SK-N-SH treated with all-trans-retinoic acid at 6 μM for 48 hours (cell line): ENCODE measurements around the gene TEKT3.

Experiments used
- ATAC-seq: fragments of 200-7000 bp; cut with Tn5 transposase; 3 replicates; pipeline ENCODE4 v1.9.1; 2020; ENCODE audit warnings: mild to moderate bottlenecking, moderate library complexity
- ARNTL ChIP-seq: fragments of 450-650 bp; formaldehyde crosslinking; IDR thresholded peaks from 2 replicates; pipeline ENCODE4 v1.5.0; 2020; ENCODE audit warnings: low read depth, mild to moderate bottlenecking, moderate library complexity, borderline replicate concordance
- CSDC2 ChIP-seq: fragments of 250-450 bp; sonication (Bioruptor Pico); IDR thresholded peaks from 2 replicates; pipeline ENCODE4 v1.5.0; 2020; ENCODE audit warnings: mild to moderate bottlenecking, moderate library complexity
- CSRNP3 ChIP-seq: fragments of 250-450 bp; sonication (Bioruptor Pico); IDR thresholded peaks from 2 replicates; pipeline ENCODE4 v1.5.1; 2021; ENCODE audit warnings: mild to moderate bottlenecking, moderate library complexity
- ESRRG ChIP-seq: fragments of 250-450 bp; sonication (Bioruptor Pico); IDR thresholded peaks from 2 replicates; pipeline ENCODE4 v1.6.1; 2021; ENCODE audit warnings: mild to moderate bottlenecking
- GLIS3 ChIP-seq: fragments of 250-450 bp; sonication (Bioruptor Pico); IDR thresholded peaks from 2 replicates; pipeline ENCODE4 v1.5.0; 2020; ENCODE audit warnings: mild to moderate bottlenecking, moderate library complexity
- ISL1 ChIP-seq: fragments of 250-450 bp; sonication (Bioruptor Pico); IDR thresholded peaks from 2 replicates; pipeline ENCODE4 v2.1.2; 2022; ENCODE audit warnings: mild to moderate bottlenecking, moderate library complexity
- OSR1 ChIP-seq: fragments of 250-450 bp; sonication (Bioruptor Pico); IDR thresholded peaks from 2 replicates; pipeline ENCODE4 v1.8.0; 2022; ENCODE audit warnings: moderate library complexity, mild to moderate bottlenecking, inconsistent platforms
- POU6F1 ChIP-seq: fragments of 250-450 bp; sonication (Bioruptor Pico); IDR thresholded peaks from 2 replicates; pipeline ENCODE4 v1.8.0; 2021; ENCODE audit warnings: low read depth, mild to moderate bottlenecking, moderate library complexity, borderline replicate concordance
- PPARA ChIP-seq: fragments of 250-450 bp; sonication (Bioruptor Pico); IDR thresholded peaks from 2 replicates; pipeline ENCODE4 v1.5.0; 2020; ENCODE audit warnings: mild to moderate bottlenecking, borderline replicate concordance
- RARB ChIP-seq: fragments of 250-450 bp; sonication (Bioruptor Pico); IDR thresholded peaks from 2 replicates; pipeline ENCODE4 v1.8.0; 2021; ENCODE audit warnings: mild to moderate bottlenecking, moderate library complexity
- SNAI2 ChIP-seq: fragments of 250-450 bp; sonication (Bioruptor Pico); IDR thresholded peaks from 2 replicates; pipeline ENCODE4 v1.5.0; 2020; ENCODE audit warnings: mild to moderate bottlenecking, moderate library complexity
- TCF4 ChIP-seq: fragments of 250-450 bp; sonication (Bioruptor Pico); IDR thresholded peaks from 2 replicates; pipeline ENCODE4 v1.8.0; 2021; ENCODE audit warnings: mild to moderate bottlenecking, moderate library complexity, borderline replicate concordance
- TOX ChIP-seq: fragments of 250-450 bp; sonication (Bioruptor Pico); IDR thresholded peaks from 2 replicates; pipeline ENCODE4 v1.8.0; 2021; ENCODE audit warnings: mild to moderate bottlenecking, moderate library complexity, borderline replicate concordance
- ZC3H10 ChIP-seq: fragments of 250-450 bp; sonication (Bioruptor Pico); IDR thresholded peaks from 2 replicates; pipeline ENCODE4 v1.5.1; 2021; ENCODE audit warnings: mild to moderate bottlenecking, moderate library complexity
- ZFP3 ChIP-seq: fragments of 250-450 bp; sonication (Bioruptor Pico); IDR thresholded peaks from 2 replicates; pipeline ENCODE4 v1.5.0; 2020; ENCODE audit warnings: mild to moderate bottlenecking, moderate library complexity
- ZFP30 ChIP-seq: fragments of 450-650 bp; formaldehyde crosslinking; IDR thresholded peaks from 2 replicates; pipeline ENCODE4 v1.5.0; 2022; ENCODE audit warnings: mild to moderate bottlenecking, moderate library complexity
- ZNF565 ChIP-seq: fragments of 450-650 bp; formaldehyde crosslinking; conservative IDR thresholded peaks from 2 replicates; pipeline ENCODE4 v1.5.0; 2020; ENCODE audit warnings: low read depth, mild to moderate bottlenecking, moderate library complexity
- ZNF70 ChIP-seq: fragments of 450-650 bp; formaldehyde crosslinking; IDR thresholded peaks from 2 replicates; pipeline ENCODE4 v1.5.0; 2020; ENCODE audit warnings: mild to moderate bottlenecking, moderate library complexity
- ZNF8 ChIP-seq: fragments of 450-650 bp; formaldehyde crosslinking; IDR thresholded peaks from 2 replicates; pipeline ENCODE4 v1.5.0; 2020; ENCODE audit warnings: mild to moderate bottlenecking, moderate library complexity
- TF ChIP-seq, protein P1 (sequence below): fragments of 250-450 bp; sonication (Bioruptor Pico); IDR thresholded peaks from 2 replicates; pipeline ENCODE4 v1.5.1; 2020; ENCODE audit warnings: low read depth, mild to moderate bottlenecking, moderate library complexity

TEKT3 gene

GRCh38 chr17:15321556-15322251 lies 19.7 kb downstream of the TEKT3 start:
- TF ChIP-seq ESRRG (CRISPR knock-in tag) (no peak), ZC3H10 (CRISPR knock-in tag) (no peak), TCF4 (CRISPR knock-in tag) (no peak), ZFP30 (CRISPR knock-in tag) (no peak), CSRNP3 (CRISPR knock-in tag) (no peak), ZNF565 (CRISPR knock-in tag) (no peak), OSR1 (CRISPR knock-in tag) (no peak), ZNF70 (CRISPR knock-in tag) (no peak), CSDC2 (no peak), ZNF8 (CRISPR knock-in tag) (no peak), GLIS3 (CRISPR knock-in tag) (no peak), PPARA (no peak)
- TF ChIP-seq, protein P1, sequence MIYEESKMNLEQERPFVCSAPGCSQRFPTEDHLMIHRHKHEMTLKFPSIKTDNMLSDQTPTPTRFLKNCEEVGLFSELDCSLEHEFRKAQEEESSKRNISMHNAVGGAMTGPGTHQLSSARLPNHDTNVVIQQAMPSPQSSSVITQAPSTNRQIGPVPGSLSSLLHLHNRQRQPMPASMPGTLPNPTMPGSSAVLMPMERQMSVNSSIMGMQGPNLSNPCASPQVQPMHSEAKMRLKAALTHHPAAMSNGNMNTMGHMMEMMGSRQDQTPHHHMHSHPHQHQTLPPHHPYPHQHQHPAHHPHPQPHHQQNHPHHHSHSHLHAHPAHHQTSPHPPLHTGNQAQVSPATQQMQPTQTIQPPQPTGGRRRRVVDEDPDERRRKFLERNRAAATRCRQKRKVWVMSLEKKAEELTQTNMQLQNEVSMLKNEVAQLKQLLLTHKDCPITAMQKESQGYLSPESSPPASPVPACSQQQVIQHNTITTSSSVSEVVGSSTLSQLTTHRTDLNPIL (CRISPR knock-in tag) = no peak
- peak; percentile 77 for ATAC-seq

DNA sequence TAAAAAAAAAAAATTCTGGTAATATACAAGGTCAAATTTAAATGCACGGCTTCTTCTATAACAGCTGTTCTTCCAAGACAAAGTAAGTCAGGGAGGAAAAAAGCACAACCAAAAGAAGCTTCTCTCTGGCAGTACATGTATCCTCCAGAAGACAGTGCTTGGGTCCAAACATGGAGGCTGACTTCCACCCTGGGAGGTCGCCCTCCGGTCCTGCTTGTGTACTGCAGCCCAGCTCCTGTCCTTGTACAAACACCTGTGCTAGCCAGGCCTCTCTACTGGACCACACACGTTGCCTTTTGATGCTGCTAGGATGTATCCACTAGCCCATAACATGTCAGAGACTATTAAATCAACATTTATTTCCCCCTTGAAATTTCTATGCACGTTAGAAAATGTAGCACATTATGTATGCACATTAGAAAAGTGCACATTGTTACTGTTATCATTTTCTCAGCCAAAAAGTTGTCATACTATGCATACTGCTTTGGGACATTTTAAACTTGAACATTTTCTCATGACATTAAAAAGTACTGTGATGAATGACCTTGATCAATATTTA lies 21.9 kb downstream of the TEKT3 start:
- ATAC-seq = no peak

More for the DNA sequence above, 21.9 kb downstream of the TEKT3 start:
- TF ChIP-seq ESRRG (CRISPR knock-in tag) (no peak), ZC3H10 (CRISPR knock-in tag) (no peak), ZNF70 (CRISPR knock-in tag) (no peak), RARB (CRISPR knock-in tag) (no peak), ZFP3 (CRISPR knock-in tag) (no peak), GLIS3 (CRISPR knock-in tag) (no peak), ZNF565 (CRISPR knock-in tag) (no peak), POU6F1 (CRISPR knock-in tag) (no peak), ISL1 (CRISPR knock-in tag) (no peak), TOX (CRISPR knock-in tag) (no peak), ARNTL (no peak), ZFP30 (CRISPR knock-in tag) (no peak), CSDC2 (no peak), OSR1 (CRISPR knock-in tag) (no peak), TCF4 (CRISPR knock-in tag) (no peak), CSRNP3 (CRISPR knock-in tag) (no peak), SNAI2 (no peak)
- TF ChIP-seq, protein P1 (CRISPR knock-in tag) = no peak
- TF ChIP-seq, all 23 proteins: peak for 0
